B cell (primary cell): ENCODE results near the gene HCFC1. TPM values are rescaled to one million over a fixed set of nuclear protein-coding genes. Genes with fewer than 3 reads are reported as not detected.

ENCODE experiments used
- ATAC-seq: fragments of 200-7000 bp; cut with Tn5 transposase; one replicate; pipeline ENCODE4 v1.10.0; 2021; ENCODE audit warnings: low read depth, mild to moderate bottlenecking, moderate number of reproducible peaks, moderate library complexity
- CTCF ChIA-PET: fragments of 350-600 bp; sonication (Branson Sonifier 250); formaldehyde crosslinking; loops from one replicate; lab custom pipeline; 2021; ENCODE audit warnings: antibody characterized with exemption, inconsistent platforms; lab: Charles Lee
- POLR2A ChIA-PET: fragments of 350-600 bp; sonication (Branson Sonifier 250); formaldehyde crosslinking; loops from one replicate; lab custom pipeline; 2021; ENCODE audit warnings: antibody characterized with exemption; lab: Charles Lee
- DNase-seq: peaks from one replicate; pipeline ENCODE4 v3.0.0; 2013
- H2AFZ ChIP-seq: 2 replicates; pipeline ENCODE4 v1.6.1; 2012; ENCODE audit warnings: mild to moderate bottlenecking, low read depth, low read length; ENCODE audit not compliant: insufficient read depth, poor library complexity, severe bottlenecking
- H3K27ac ChIP-seq, 2 donors: 1 replicate in 1 of 2; 2 replicates in 1 of 2; pipeline ENCODE4 v1.5.1; 2012 to 2013; ENCODE audit warnings: low read length in 2 of 2, mild to moderate bottlenecking in 2 of 2, moderate library complexity in 1 of 2
- H3K27me3 ChIP-seq, 4 experiments: fragments of 200-600 bp in 1 of 4; sonication (generic) in 1 of 4; replicated peaks in 1 of 4; 1 replicate in 2 of 4; 2 replicates in 2 of 4; pipeline versions ENCODE4 v1.6.1 to v1.7.0; 2013 to 2016; ENCODE audit warnings: low read length in 3 of 4, mild to moderate bottlenecking in 2 of 4, mixed read lengths in 1 of 4, moderate library complexity in 1 of 4; ENCODE audit not compliant: insufficient read depth in 4 of 4, control insufficient read depth in 3 of 4; ENCODE audit errors: control extremely low read depth in 1 of 4
- H3K36me3 ChIP-seq, 2 experiments: replicated peaks in 1 of 2; 1 replicate in 1 of 2; 2 replicates in 1 of 2; pipeline versions ENCODE4 v1.6.1 to v1.7.1; 2013; ENCODE audit warnings: low read length in 1 of 2; ENCODE audit not compliant: insufficient read depth in 2 of 2, control insufficient read depth in 1 of 2; ENCODE audit errors: control extremely low read depth in 1 of 2, extremely low read depth in 1 of 2
- H3K4me1 ChIP-seq, 2 donors: fragments of 200-600 bp in 1 of 2; sonication (generic) in 1 of 2; 1 replicate in 1 of 2; 2 replicates in 1 of 2; pipeline versions ENCODE4 v1.5.1 to v1.6.1; 2013 to 2017; ENCODE audit warnings: low read length in 2 of 2; ENCODE audit not compliant: control insufficient read depth in 2 of 2, insufficient read depth in 2 of 2
- H3K4me2 ChIP-seq: replicated peaks from 2 replicates; pipeline ENCODE3; 2012; ENCODE audit warnings: mild to moderate bottlenecking, low read depth, low read length; ENCODE audit not compliant: poor library complexity, severe bottlenecking
- H3K4me3 ChIP-seq, 5 experiments: fragments of 200-600 bp in 1 of 5; sonication (generic) in 1 of 5; 1 replicate in 3 of 5; 2 replicates in 2 of 5; pipeline versions ENCODE4 v1.5.1 to v1.7.0; 2011 to 2016; ENCODE audit warnings: low read length in 4 of 5, mild to moderate bottlenecking in 4 of 5, low read depth in 2 of 5, control low read depth in 1 of 5, moderate library complexity in 1 of 5; ENCODE audit not compliant: insufficient read depth in 1 of 5; ENCODE audit errors: control extremely low read depth in 1 of 5, extremely low read depth in 1 of 5
- H3K79me2 ChIP-seq: fragments of 200-600 bp; sonication (generic); one replicate; pipeline ENCODE4 v1.6.0; 2016; ENCODE audit warnings: low read length; ENCODE audit not compliant: control insufficient read depth, insufficient read depth
- H3K9ac ChIP-seq: fragments of 200-600 bp; sonication (generic); 2 replicates; pipeline ENCODE4 v1.6.1; 2017; ENCODE audit warnings: mild to moderate bottlenecking, low read length, moderate library complexity
- H3K9me3 ChIP-seq, 3 donors: one replicate each; pipeline versions ENCODE4 v1.6.1 to v1.7.1; 2013; ENCODE audit warnings: low read length in 2 of 3; ENCODE audit not compliant: control insufficient read depth in 2 of 3, insufficient read depth in 1 of 3; ENCODE audit errors: control extremely low read depth in 1 of 3
- H4K20me1 ChIP-seq: 2 replicates; pipeline ENCODE4 v1.6.0; 2012; ENCODE audit warnings: mild to moderate bottlenecking, low read length; ENCODE audit not compliant: insufficient read depth, control insufficient read depth, poor library complexity, severe bottlenecking
- H3K27ac Mint-ChIP-seq: one replicate; pipeline ENCODE4 v1.8.0; 2021; ENCODE audit warnings: mixed read lengths
- H3K27me3 Mint-ChIP-seq: one replicate; pipeline ENCODE4 v1.8.0; 2021; ENCODE audit warnings: mixed read lengths
- H3K4me1 Mint-ChIP-seq: one replicate; pipeline ENCODE4 v1.8.0; 2021; ENCODE audit warnings: mixed read lengths
- H3K4me3 Mint-ChIP-seq: one replicate; pipeline ENCODE4 v1.8.0; 2021; ENCODE audit warnings: mixed read lengths
- H3K9me3 Mint-ChIP-seq: one replicate; pipeline ENCODE4 v1.8.0; 2022; ENCODE audit warnings: mixed read lengths; ENCODE audit not compliant: insufficient read depth
- EZH2 ChIP-seq: IDR thresholded peaks from 2 replicates; pipeline ENCODE4 v1.6.1; 2012; ENCODE audit warnings: borderline replicate concordance, low read depth, mild to moderate bottlenecking, moderate library complexity, low read length; ENCODE audit not compliant: insufficient read depth, poor library complexity, severe bottlenecking
- WGBS: methylation state at CpG from one replicate; pipeline ENCODE4 v1.1.5; 2013; ENCODE audit warnings: missing lambda C conversion rate; ENCODE audit not compliant: insufficient coverage; 5-methylcytosine and 5-hydroxymethylcytosine counted together
- intact Hi-C: fragments of 100-400 bp; cut with micrococcal nuclease; formaldehyde crosslinking; loops from one replicate; pipeline ENCODE4 v1.10.0; 2022
- polyA plus RNA-seq: library from polyadenylated mRNA; depleted of rRNA; stranded (reverse); fragments of >200 nt; gene quantifications from 2 replicates; pipeline ENCODE4 v1.2.3, GENCODE V29; 2012
- total RNA-seq, 2 donors: library from RNA; stranded (reverse); fragments of 120-200 nt in 1 of 2; gene quantifications; 1 replicate in 1 of 2; 2 replicates in 1 of 2; pipeline versions ENCODE4 v1.2.3 to v1.2.4, GENCODE V29; 2013 to 2022
- TF ChIP-seq, protein P1 (sequence below): fragments of 200-600 bp; IDR thresholded peaks from one replicate; pipeline ENCODE4 v1.8.0; 2022; ENCODE audit warnings: antibody characterized with exemption, mild to moderate bottlenecking

Gene HCFC1
- total and polyA plus RNA-seq, 2 donors (not counting 1 experiment from before 2014, with no cell fraction given) = 32.1 to 57.7 TPM

DNA sequence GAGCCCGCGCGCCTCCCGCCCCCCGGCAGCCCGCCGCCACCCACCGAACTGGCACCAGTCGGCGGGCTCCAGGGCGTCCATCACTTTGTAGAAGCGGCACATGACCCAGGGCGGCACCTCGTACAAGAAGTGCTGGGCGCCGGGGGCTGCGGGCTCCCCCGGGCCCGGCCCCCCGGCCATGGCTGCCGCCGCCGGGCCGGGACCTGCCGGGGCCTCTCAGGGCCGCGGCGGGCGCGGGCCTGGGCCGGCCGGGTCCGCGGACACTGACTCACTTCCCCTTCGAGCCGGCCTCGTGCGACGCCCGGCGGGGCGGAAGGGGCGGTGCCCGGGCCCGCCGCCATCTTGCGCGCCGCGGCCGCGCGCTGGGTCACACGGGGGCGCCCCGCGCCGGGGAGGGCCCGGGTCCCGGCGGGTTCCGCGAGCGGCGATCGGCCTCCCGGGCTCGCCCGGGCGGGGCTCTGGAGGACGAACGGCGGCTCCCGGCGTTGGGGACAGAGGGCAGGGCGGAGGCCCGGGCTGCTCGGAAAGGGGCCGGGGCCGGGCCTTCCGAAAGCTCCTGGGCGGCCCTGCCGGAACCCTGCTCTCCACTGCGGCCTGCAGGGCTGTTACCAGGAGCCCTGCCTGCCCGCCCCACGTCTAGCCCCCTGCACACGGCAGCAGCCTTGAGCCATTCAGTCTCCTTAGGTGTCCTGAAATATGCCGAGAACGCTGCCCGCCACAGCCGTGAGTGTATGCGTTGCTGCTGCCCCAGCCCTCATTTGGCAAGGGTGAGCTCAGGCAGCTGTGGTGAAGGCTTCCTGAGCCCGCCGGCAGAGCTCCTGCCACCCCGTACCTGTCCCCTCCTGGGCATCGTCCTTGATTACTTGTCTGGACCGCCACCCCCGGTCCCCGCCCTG is 48.3 kb upstream of the HCFC1 start, which contains the start of gene IRAK1:
TSS of gene IRAK1 (minus strand) at position 270 of the 896 bp plus-strand sequence. CDS start at position 180, 90 bp downstream.
- under 1% methylated on average over 97 of the region's 99 CpGs for WGBS
- Histone ChIP-seq H3K4me2 (peak within 1 kb of the TSS; percentile 89), H3K4me1 (peaks cover 6 to 21% of the 10 kb centered on the region in 2 donors), H3K36me3 (peaks cover 0 to 30% of the 10 kb centered on the region in 2 experiments), H3K4me3 (peak within 1 kb of the TSS in 4 of 5 experiments; percentile 55 to 67 (median 64)), H3K27me3 (no peaks in the 10 kb centered on the region), H3K79me2 (peaks cover 24% of the 10 kb centered on the region), H2AFZ (peak within 1 kb of the TSS; percentile 64), H3K9ac (peak within 1 kb of the TSS; percentile 70), H3K27ac (peak within 1 kb of the TSS; percentile 50 to 74), H3K9me3 (no peaks in the 10 kb centered on the region), H4K20me1 (no peaks in the 10 kb centered on the region)
- Mint-ChIP-seq H3K4me1 (peaks cover 18% of the 10 kb centered on the region), H3K9me3 (no peaks in the 10 kb centered on the region), H3K27ac (peak within 1 kb of the TSS; percentile 91), H3K4me3 (peak within 1 kb of the TSS; percentile 88), H3K27me3 (no peaks in the 10 kb centered on the region)
- ATAC-seq = peak; percentile 82
- no peak for TF ChIP-seq EZH2
- TF ChIP-seq, protein P1, sequence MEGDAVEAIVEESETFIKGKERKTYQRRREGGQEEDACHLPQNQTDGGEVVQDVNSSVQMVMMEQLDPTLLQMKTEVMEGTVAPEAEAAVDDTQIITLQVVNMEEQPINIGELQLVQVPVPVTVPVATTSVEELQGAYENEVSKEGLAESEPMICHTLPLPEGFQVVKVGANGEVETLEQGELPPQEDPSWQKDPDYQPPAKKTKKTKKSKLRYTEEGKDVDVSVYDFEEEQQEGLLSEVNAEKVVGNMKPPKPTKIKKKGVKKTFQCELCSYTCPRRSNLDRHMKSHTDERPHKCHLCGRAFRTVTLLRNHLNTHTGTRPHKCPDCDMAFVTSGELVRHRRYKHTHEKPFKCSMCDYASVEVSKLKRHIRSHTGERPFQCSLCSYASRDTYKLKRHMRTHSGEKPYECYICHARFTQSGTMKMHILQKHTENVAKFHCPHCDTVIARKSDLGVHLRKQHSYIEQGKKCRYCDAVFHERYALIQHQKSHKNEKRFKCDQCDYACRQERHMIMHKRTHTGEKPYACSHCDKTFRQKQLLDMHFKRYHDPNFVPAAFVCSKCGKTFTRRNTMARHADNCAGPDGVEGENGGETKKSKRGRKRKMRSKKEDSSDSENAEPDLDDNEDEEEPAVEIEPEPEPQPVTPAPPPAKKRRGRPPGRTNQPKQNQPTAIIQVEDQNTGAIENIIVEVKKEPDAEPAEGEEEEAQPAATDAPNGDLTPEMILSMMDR = no peak
- intact Hi-C loops = loop anchor here (2.0 kb wide), 1 partner anchor 47 kb away; the partner anchor contains the start of gene TMEM187
- ChIA-PET POLR2A (interaction anchor here (0.6 to 1.5 kb wide), 5 partner anchors 12 to 93 kb away, joined by 3 to 11 read pairs (median 4); partner anchors contain the start of gene HCFC1), CTCF (interaction anchor here (0.6 to 3.9 kb wide), 7 partner anchors 17 to 117 kb away, joined by 3 to 21 read pairs (median 3); no protein-coding TSS in a partner anchor)
- peak; percentile 74 for DNase-seq
